NCI-H2029 (cell line): ENCODE data around the gene PRSS35.
"Not testable (repeated sequence)": the region's sequence is repeated elsewhere in the genome, so short reads cannot be mapped to it uniquely, and the experiment has no call there.

Source experiments
- DNase-seq: peaks from one replicate; lab custom pipeline; 2025; lab: John Stamatoyannopoulos, UW

Gene PRSS35, protein sequence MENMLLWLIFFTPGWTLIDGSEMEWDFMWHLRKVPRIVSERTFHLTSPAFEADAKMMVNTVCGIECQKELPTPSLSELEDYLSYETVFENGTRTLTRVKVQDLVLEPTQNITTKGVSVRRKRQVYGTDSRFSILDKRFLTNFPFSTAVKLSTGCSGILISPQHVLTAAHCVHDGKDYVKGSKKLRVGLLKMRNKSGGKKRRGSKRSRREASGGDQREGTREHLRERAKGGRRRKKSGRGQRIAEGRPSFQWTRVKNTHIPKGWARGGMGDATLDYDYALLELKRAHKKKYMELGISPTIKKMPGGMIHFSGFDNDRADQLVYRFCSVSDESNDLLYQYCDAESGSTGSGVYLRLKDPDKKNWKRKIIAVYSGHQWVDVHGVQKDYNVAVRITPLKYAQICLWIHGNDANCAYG

DNA sequence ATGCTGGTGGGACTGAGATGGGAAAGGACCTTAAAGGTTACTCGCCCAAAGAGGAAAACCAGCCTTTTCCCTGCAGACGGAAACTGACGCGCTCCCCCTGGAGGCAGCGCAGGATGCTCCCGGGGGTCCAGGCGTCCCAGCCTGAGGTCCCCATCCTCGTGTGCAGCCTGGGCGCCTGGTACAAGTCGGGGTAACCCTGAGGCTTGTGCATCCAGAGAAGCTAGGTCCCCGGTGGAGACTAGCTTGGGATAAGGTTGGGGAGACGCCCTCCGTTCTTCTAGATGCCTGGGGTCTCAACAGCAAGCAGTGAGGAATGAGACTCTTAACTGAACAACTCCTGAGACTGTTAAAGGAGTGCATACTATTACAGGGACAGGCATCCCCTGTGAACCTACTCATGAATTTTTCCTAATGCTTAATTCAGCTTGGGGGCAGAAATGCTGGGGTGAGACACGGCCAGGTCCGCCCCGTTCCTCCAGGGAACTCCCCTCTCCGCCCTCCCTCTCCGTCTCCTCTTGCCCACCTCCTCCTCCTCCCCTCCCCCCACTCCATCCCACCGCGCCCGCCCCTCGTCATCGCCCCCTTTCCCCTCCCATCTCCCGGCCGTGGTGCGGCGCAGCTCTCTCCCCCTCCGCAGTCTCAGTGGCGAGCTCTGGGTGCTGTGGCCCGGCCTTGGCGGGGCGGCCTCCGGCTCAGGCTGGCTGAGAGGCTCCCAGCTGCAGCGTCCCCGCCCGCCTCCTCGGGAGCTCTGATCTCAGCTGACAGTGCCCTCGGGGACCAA is at the start of gene PRSS35:
PRSS35 (plus strand) TSS at position 634 of the 781 bp plus-strand sequence. CDS start 10,908 bp downstream, outside the sequence.
- DNase-seq: no peak

DNA sequence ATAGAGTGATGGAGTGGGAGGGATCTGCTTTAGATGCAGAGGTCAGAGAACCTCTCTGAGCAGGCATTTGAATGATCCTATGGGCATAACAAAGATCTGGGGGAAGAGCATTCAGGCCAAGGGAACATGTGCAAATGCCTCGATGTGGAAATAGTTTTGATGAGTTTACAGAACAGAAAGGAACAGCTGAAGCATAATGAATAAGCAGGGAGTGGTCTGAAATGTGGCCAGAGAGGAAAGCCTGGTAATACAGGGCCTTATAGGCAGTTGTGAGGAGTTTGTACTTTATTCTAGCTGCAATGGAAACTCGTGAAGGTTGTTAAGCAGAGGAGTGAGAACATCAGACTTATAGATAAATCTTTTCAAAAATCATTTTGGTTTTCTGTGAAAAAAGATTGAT is 48.4 kb upstream of the PRSS35 start:
- no peak for DNase-seq

DNA sequence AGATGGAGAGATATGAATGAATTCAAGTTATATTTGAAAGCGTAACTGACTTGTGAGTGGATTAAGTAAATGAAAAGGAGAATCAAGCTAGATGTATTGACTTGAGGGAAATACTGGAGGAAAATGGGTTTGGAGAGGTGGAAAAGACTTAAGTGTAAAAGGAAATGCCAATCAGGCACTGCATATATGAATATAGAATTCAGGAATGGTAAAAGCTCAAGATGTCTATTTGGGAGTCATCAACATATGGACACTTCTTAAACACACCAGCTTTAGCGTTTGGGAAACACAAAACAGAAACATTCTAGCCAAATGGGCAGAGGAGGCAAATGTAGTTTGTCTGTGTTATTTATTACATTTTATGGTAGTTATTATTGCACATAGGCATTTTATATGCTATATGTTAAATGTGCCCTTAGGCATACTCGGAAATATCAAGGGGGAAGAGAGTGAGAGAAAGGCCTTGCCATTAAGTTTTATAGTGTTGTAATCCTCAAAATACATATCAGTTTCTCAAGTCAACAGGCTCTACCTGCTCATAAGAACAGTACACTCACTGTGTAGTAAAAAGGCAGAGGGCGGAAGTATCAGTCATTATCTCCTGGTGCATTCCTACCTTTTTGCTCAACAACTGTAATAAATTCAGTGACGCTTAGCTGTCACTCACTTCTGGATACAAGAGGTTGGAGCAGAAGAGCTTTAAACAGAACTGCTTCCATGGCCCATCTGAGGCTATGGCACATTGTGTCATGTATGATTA is 47.8 kb upstream of the PRSS35 start:
- DNase-seq: no peak

DNA sequence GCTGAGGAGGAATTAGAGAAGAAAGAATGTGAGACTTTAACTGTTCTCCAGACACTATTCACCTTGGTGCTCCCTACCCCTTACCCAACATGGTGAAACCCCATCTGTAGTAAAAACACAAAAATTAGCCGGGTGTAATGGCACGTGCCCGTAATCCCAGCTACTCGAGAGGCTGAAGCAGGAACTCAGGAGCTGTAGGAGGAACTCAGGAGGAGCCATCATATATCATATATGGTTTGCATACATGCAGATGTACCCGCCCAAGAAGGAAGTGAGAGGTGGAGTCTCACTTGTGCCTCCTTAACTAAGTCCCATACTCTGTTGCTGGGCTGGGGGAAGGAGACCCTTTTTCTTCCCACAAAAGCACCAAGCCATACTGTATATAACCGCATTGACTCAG is 46.0 kb upstream of the PRSS35 start:
- DNase-seq: no peak

DNA sequence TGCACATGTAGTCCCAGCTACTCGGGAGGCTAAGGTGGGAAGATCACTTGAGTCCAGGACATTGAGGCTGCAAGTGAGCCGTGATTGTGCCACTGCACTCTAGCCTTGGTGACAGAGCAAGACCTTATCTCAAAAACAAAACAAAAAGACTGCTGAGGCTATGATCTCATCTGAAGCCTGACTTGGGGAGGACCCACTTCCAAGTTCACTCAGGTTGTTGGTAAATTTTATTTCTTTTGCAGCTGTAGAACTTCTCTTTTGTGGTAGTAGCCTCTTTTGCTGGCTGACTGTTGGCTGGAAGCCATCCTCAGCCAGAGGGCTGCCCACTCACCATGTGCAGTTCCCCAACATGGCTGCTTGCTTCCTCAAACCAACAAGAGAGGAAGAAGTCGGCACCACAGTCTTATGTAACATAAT is 44.7 kb upstream of the PRSS35 start:
- DNase-seq: no peak

DNA sequence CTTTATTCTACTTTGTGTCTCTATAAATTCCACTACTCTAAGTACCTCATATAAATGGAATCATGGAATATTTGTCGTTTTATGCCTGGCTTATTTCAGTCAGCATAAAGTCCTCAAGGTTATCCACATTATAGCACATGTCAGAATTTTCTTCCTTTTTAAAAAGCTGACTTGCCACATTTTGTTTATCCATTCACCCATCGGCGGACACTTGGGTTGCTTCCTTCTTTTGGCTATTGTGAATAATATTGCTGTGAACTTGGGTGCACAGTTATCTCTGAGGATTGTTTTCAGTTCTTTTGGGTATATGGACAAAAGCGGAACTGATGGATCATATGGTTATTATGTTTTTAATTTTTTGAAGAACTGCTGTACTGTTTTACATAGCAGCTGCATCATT is 42.3 kb upstream of the PRSS35 start:
- no peak for DNase-seq

DNA sequence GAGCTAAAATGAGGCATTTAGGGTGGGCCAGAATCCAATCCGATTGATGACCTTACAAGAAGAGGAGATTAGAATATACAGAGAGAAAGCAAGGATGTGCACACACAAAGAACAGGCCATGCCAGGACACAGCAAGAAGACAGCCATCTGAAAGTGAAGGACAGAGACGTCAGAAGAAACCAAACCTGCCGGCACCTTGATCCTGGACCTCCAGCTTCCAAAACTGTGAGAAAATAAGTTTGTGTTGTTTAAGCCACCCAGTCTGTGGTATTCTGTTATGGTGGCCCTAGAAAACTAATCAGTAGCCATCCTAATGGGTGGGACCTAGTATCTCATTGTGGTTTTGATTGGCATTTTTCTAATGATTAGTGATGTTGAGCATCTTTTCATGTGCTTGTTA is 41.7 kb upstream of the PRSS35 start:
- DNase-seq: no peak

DNA sequence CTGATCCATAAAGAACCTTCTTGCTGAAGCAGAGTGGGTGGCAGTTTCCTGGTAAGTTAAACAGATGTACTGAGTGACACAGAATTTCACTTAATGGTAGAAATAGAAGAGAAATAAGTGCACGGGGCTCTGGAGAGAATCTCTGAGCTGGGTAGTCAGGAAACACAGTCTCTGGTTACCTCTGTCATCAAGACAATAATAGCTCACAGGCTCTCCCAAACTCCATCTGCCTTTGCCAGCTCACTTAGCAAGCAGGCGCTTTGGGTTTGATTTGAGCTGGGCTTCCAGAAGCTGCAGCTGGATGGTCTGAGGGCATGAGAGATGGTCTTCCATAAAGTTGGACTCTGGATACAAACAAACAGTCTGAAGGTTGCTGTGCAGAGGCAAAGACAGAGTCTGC is 39.6 kb upstream of the PRSS35 start:
- DNase-seq: no peak

DNA sequence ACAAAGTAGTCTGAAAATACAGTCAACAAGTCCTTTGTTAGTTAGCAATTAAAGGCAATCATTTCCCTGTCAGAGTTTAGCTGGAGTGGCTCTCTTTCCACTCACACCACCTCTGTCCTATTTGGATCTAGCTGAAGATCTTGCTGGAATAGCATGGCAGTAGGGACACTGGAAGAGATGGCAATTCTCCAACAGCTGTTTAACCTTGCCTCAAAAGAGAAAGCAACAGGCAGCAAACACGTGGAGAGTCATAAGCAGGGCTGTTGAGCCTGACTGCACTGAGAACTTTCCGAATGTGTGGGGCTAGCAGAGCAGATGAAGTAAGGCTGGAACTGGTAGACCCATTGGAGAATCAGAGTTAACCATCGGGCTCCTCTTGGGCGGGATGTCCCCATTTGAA is 38.0 kb upstream of the PRSS35 start:
- DNase-seq: peak; percentile 45

DNA sequence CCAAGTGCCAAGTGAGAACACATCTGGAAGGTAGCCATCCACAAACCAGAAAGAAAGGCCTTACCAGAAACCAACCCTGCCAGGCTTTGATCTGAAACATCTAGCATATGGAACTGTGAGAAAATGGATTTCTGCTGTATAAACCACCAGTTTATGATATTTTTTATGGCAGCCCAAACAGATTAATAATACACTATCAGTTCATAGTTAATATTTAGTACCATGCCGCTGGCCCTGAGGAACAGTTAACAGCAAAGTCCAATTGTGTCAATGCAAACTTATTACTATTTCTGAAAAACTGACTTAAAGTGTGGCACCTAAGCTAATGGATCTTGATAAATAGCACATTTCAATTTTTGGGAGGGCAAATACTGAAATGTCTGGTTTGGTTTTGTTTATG is 35.4 kb upstream of the PRSS35 start:
- DNase-seq: no peak

DNA sequence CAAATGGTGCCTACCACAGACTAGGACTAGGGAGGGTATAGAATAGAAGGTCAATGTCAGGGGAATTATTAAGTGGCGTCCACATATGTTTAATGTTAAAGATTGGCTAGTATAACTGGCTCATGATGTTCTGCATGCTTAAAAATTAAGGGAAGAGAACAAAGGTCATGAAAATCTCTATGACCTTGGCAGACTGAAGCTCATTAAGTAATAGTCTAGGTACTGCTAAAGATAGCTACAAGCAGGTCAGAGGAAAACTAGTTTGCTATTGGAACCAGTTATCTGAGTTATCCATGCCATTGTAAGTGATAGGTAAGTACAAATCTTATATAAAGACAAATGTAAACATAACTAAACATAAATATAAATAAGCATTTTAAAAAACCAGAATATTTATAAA is 32.9 kb upstream of the PRSS35 start:
- DNase-seq: no peak

DNA sequence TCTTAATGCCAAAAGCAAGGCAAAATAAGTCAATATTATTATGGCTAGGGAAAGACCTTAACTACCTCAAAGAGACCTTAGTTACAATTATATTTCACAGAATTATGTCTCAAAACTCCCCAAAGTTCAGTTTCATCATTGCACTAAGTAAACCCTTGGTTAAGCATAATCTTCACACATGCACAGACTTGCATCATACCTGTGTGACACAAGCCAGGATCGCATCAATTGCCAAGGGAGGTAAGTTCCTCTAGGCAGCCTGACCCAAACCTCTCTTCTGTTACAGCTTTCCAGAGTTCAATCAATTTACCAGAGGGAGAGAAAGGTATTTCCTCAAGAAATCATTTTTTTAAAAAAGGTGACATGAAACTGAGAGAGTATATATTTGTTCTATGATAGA is 31.9 kb upstream of the PRSS35 start:
- DNase-seq: no peak

DNA sequence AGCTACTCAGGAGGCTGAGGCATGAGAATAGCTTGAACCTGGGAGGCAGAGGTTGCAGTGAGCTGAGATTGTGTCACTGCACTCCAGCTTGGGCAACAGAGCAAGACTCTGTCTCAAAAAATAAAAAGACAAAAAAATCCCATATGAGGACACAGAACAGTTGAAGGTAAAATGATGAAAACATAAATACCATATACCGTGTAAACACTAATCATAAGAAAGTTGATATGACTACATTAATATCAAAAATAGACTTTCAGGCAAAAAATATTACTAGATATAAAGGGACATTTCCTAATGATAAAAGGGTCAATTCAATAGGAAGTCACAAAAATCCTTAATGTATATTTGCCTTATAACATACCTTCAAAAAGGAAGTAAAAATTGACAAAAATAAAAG is 30.4 kb upstream of the PRSS35 start:
- not testable (repeated sequence) for DNase-seq

DNA sequence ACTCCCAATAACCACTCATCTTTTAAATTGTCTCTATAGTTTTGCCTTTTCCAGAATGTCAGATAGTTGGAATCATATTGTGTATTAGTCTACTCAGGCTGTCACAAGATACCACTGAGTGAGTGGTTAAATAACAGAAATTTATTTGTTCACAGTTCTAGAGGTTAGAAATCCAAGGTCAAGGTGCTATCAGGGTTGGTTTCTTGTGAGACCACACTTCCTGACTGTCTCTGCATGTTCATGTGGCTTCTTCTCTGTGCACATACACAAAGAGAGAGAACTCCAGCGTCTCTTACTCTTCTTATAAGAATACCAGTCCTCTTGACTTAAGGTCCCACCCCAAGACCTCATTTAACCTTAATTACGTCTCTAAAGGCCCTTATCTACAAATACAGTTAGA is 23.9 kb upstream of the PRSS35 start:
- no peak for DNase-seq

DNA sequence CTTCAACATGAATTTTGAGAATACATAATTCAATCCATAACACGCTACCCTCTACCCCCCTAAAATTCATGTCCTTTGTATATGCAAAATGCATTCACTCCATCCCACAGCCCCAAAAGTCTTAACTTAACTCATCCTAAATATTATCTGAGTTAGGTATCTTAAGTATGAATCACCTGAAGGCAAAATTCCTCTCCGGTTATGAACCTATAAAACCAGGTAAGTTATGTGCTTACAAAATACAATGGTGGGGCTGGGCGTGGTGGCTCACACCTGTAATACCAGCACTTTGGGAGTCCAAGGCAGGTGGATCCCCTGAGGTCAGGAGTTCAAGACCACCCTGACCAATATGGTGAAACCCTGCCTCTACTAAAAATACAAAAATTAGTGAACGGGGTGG is 23.5 kb upstream of the PRSS35 start:
- DNase-seq: no peak

DNA sequence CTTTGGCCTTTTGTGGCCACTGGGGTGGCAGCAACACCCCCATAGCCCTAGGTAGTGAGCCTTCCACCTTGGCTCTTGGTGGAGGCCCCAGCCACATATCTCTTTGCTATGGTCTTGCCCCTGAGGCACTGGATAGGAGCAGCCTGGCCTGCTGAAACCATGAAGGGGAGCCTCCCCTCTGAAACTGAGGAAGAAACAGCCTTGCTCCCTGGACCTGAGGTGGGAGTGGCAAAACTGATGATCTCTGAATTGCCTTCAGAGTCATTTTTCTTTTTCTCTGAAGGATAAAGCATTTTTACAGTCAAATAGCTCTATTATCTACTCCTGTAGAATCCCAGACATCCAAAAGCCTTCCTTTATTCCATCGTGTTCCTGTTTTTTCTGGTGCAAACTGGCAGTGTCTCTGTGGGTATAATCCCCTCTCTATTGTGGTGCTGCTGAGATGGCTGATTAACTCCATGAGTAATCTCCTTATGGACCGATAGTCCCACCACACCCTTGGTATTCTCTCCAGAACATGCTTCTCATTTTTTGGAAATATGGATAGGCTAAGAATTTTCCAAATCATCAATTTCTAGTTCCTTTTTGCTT is 22.0 kb upstream of the PRSS35 start:
- DNase-seq: no peak

DNA sequence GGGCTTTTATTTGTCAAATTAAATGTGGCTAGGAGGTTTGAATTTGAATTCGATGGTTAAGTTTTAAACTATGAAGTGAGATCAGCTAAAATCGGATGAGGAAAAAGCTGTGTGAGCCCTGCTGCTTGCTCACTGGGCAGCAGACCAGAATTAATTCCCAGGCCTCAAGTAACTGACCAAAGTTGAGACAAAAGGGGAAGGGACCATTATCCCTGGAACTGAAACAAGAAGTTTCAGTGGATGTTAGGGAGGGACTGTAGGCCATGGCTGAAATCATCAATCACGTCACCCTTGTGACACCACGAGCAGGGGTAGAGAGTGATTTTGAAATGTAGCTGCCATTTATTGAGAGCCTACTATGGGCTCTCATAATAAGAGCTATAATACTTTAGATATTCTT is 7.0 kb upstream of the PRSS35 start:
- no peak for DNase-seq

DNA sequence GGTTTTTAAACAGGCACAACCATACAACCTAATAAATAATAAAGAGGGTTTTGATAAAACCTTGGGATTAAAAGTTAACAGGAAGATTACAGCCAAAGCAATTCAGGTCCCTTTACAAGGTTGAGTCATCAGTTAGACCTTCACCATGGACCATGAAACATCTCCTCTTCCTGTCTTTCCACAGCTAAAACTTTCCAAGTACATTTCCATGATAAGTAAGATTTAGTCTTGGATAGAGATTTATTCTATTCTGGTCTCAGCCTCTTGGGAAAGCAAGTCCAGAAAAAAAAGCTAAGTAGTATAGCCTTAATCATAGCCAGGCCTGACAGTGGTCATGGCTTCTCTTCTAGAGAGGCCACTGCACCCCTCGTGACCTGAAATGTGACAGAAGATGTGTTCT is 2.9 kb upstream of the PRSS35 start:
- no peak for DNase-seq

DNA sequence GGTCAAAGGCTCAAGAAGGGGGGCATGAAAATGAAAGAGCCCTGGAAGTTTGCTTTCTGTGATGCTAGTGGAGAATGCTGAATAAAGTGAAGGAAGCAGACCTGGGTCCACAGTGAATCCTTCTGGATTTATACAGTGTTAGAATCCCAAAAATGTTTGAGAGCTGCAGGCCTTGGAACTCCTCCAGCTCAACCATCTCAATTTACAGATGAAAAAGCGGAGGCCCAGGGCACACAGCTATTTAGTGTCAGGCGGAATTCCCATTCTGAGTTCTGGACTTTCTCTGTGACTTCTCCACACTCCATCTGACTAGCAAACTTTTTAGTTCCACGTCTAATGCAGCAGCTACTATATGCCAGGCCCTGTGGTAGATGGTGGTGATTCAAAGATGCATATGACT is 1.5 kb upstream of the PRSS35 start:
- DNase-seq: no peak

DNA sequence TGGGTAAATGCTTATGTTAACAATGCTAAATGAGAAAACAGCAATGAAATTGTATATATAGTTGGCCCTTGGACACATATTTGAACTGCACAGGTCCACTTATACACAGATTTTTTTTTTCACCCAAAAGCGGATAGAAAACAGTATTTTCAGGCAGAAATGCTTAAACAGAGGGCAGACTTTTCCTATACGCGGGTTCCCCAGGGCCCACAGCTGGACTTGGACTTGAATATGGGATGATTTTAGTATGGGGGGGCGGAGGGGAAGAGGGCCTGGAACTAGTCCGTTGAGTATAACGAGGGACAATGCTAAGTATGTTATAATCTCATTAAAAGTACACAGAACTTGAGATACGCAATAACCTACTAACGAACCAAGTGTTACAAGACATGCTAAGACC is 1.1 kb upstream of the PRSS35 start:
- no peak for DNase-seq

DNA sequence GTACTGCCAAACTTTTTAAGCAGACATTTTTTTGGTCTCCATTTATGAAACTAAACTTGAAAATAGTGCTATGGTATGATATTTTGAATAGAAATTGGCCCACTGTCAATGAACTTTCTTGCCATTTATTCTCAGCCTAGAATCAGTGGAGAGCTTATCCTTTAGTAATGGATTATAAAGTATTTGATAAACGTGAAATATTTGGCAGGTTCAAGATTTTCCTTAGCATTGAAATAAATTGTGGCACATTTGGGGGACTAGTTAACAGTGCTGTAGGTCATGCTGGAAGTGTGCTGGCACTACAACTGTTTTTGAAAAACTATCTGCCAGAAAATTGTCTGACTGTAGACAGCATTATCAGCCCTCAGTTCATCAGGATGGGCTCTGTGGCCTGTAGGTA is 2.1 kb downstream of the PRSS35 start:
- no peak for DNase-seq

DNA sequence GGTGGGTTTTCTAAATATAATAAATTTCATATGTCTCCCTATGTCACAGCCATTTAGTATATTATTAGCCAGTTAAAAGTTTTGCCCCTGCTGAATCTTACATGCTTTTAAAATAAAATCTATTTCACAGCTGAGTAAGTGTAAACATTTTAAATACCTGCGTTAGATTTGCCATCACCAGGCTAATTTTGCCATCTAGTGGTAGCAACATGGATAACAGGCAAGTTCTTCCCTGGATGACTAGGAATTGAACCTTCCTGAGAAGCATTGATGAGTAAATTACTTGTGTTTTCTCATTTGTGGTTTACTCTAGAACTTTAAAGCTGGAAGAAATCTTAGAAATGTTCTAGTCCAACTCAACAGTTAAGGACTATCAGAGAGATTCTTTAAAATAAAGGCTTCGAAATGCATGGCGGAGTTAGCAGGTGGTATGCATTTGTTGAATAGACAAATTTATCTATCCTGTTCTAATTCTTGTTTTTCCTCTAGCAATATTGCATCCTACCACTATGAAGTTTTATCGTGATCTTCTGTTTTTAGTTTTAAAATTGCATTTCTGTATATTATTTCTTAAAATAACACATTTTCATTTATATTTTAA is 2.6 kb downstream of the PRSS35 start:
- DNase-seq: peak; percentile 16
